ENCODE results near the gene HAGHL. TPM values are rescaled to one million over a fixed set of nuclear protein-coding genes. Genes with fewer than 3 reads are reported as not detected.

The HAGHL gene
- total RNA-seq, 2 donors from 2014 or later = 7.7 to 10.1 TPM

- Histone ChIP-seq H3K4me1 (replicated peaks) (no peaks in the 10 kb centered on the region), H3K9me3 (no peaks in the 10 kb centered on the region), H3K27ac (no peak overlapping the region), H3K4me3 (no peak overlapping the region), H3K36me3 (no peaks in the 10 kb centered on the region), H3K27me3 (replicated peaks; ENCODE audit: insufficient read depth) (peaks cover 27% of the 10 kb centered on the region)
- TF ChIP-seq CTCF (IDR thresholded peaks at IDR 0.05) (no peak), POLR2A (IDR thresholded peaks at IDR 0.05) (no peak), POLR2AphosphoS5 (IDR thresholded peaks at IDR 0.05) (no peak)
- 74% methylated on average over 7 of the region's 7 CpGs for WGBS
- intact Hi-C loops (cut with DNase I) = no loop called here
- no peak for DNase-seq (ENCODE audit: low spot score)
Observed at GRCh38 chr16:704047-704446, 22.9 kb upstream of the HAGHL start.

GRCh38 chr16:704552-705380, 22.1 kb upstream of the HAGHL start:
- WGBS = 13% methylated on average over 44 of the region's 50 CpGs
- TF ChIP-seq POLR2A (IDR thresholded peaks at IDR 0.05) (no peak), CTCF (IDR thresholded peaks at IDR 0.05) (no peak), POLR2AphosphoS5 (IDR thresholded peaks at IDR 0.05) (no peak)
- H3K27ac ChIP-seq = no peak overlapping the region
- H3K27me3 ChIP-seq (replicated peaks; ENCODE audit: insufficient read depth) = peaks cover 27% of the 10 kb centered on the region
- peak overlapping the region; percentile 8 to 39 for H3K4me3 ChIP-seq
- no peak for DNase-seq (ENCODE audit: low spot score)
- intact Hi-C loops (cut with DNase I) = no loop called here
- no peaks in the 10 kb centered on the region for H3K4me1 ChIP-seq (replicated peaks)
- no peaks in the 10 kb centered on the region for H3K36me3 ChIP-seq
- H3K9me3 ChIP-seq = no peaks in the 10 kb centered on the region

GRCh38 chr16:705431-706188, 21.3 kb upstream of the HAGHL start, which contains the start of gene FBXL16:
Gene FBXL16, minus strand, starts transcription at chr16:705801. Its CDS starts 8,396 bp downstream, at chr16:697405.
- Histone ChIP-seq H3K36me3 (no peaks in the 10 kb centered on the region), H3K4me1 (replicated peaks) (no peaks in the 10 kb centered on the region), H3K9me3 (no peaks in the 10 kb centered on the region), H3K4me3 (peak within 1 kb of the TSS; percentile 8 to 39), H3K27ac (no peak within 1 kb of the TSS), H3K27me3 (replicated peaks; ENCODE audit: insufficient read depth) (peaks cover 30% of the 10 kb centered on the region)
- DNase-seq (ENCODE audit: low spot score) = no peak
- intact Hi-C loops (cut with DNase I) = no loop called here
- TF ChIP-seq POLR2AphosphoS5 (IDR thresholded peaks at IDR 0.05) (no peak), POLR2A (IDR thresholded peaks at IDR 0.05) (no peak), CTCF (IDR thresholded peaks at IDR 0.05) (no peak)
- 4% methylated on average over 24 of the region's 115 CpGs for WGBS

GRCh38 chr16:706189-707061, 20.5 kb upstream of the HAGHL start:
- no peak overlapping the region for H3K4me3 ChIP-seq
- WGBS = 3% methylated on average over 47 of the region's 49 CpGs
- no peaks in the 10 kb centered on the region for H3K4me1 ChIP-seq (replicated peaks)
- H3K27me3 ChIP-seq (replicated peaks; ENCODE audit: insufficient read depth) = peaks cover 27% of the 10 kb centered on the region
- H3K36me3 ChIP-seq = no peaks in the 10 kb centered on the region
- intact Hi-C loops (cut with DNase I) = no loop called here
- TF ChIP-seq CTCF (IDR thresholded peaks at IDR 0.05) (no peak), POLR2A (IDR thresholded peaks at IDR 0.05) (no peak), POLR2AphosphoS5 (IDR thresholded peaks at IDR 0.05) (no peak)
- H3K9me3 ChIP-seq = no peaks in the 10 kb centered on the region
- H3K27ac ChIP-seq = no peak overlapping the region
- no peak for DNase-seq (ENCODE audit: low spot score)

All from prostate gland (tissue), 2 donors.